Suprapubic skin (tissue), 4 donors: ENCODE measurements around the gene PTPRN2. TPM values are rescaled to one million over a fixed set of nuclear protein-coding genes. Genes with fewer than 3 reads are reported as not detected.
A peak's percentile ranks its signal among the peaks of the same experiment; 100 is the strongest.
"Not testable (repeated sequence)": the region's sequence is repeated elsewhere in the genome, so short reads cannot be mapped to it uniquely, and the experiment has no call there.

Source experiments
- DNase-seq, 2 donors: peaks; one replicate each; pipeline ENCODE4 v3.0.0-alpha.2; 2019; ENCODE audit warnings: low spot score in 2 of 2
- H3K27ac ChIP-seq: fragments of 200-600 bp; sonication (generic); one replicate; pipeline ENCODE4 v1.5.1; 2019
- H3K27me3 ChIP-seq: fragments of 200-600 bp; sonication (generic); one replicate; pipeline ENCODE4 v1.5.1; 2019
- H3K36me3 ChIP-seq: fragments of 200-600 bp; sonication (generic); one replicate; pipeline ENCODE4 v1.5.1; 2019
- H3K4me1 ChIP-seq: fragments of 200-600 bp; sonication (generic); one replicate; pipeline ENCODE4 v1.5.1; 2019
- H3K4me3 ChIP-seq: fragments of 200-600 bp; sonication (generic); one replicate; pipeline ENCODE4 v1.5.1; 2019; ENCODE audit warnings: mild to moderate bottlenecking
- H3K9me3 ChIP-seq: fragments of 200-600 bp; sonication (generic); one replicate; pipeline ENCODE4 v1.5.1; 2019
- EP300 ChIP-seq: sonication (generic); formaldehyde crosslinking; IDR thresholded peaks from one replicate; pipeline ENCODE4 v1.6.1; 2017; ENCODE audit warnings: antibody characterized with exemption
- POLR2A ChIP-seq, 2 donors: fragments of 450-650 bp; IDR thresholded peaks; one replicate each; pipeline ENCODE4 v1.6.1; 2017; ENCODE audit warnings: antibody characterized with exemption in 2 of 2, mild to moderate bottlenecking in 2 of 2, moderate library complexity in 2 of 2
- POLR2AphosphoS5 ChIP-seq, 3 donors: sonication (generic); formaldehyde crosslinking; IDR thresholded peaks; one replicate each; pipeline ENCODE4 v1.6.1; 2017; ENCODE audit warnings: antibody characterized with exemption in 3 of 3
- WGBS: methylation state at CpG from one replicate; pipeline ENCODE4 v1.1.5; 2018; 5-methylcytosine and 5-hydroxymethylcytosine counted together
- total RNA-seq, 4 donors: library from RNA; depleted of rRNA; stranded (reverse); fragments of >200 nt; gene quantifications; one replicate each; pipeline ENCODE4 v1.1.0, GENCODE V29; 2016
- TF ChIP-seq, protein P1 (sequence below), 2 donors: fragments of 200-600 bp in 1 of 2; fragments of 450-650 bp in 1 of 2; sonication (generic) in 1 of 2; IDR thresholded peaks; one replicate each; pipeline ENCODE4 v1.5.1; 2016 to 2019; ENCODE audit warnings: antibody characterized with exemption in 2 of 2, mild to moderate bottlenecking in 1 of 2, moderate library complexity in 1 of 2

Gene PTPRN2
- total RNA-seq, 4 donors from 2014 or later: 0.23 to 1.8 (median 1.3) TPM

DNA sequence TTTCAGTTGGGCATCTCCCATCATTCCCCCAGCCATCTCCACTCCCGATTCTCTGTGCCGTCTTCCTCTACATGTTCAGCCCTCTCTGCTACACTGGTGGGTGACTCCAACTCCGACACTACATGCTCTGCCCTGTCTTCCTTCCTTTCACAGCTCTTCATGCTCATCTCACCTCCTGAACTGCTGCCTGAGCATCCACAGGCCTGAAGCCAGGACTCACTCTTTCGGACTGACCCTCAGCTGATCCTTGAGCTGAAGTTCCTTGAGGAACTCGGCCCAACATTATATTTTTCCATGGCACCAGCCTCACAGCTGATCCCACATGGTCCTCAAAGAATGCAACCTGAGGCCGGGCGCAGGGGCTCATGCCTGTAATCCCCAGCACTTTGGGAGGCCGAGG lies 538.4 kb downstream of the PTPRN2 start:
- H3K36me3 ChIP-seq: no peaks in the 10 kb centered on the region
- 91% methylated on average over 8 of the region's 8 CpGs for WGBS
- H3K4me3 ChIP-seq: no peak overlapping the region
- DNase-seq: peak in 1 of 2 donors; percentile 49
- H3K9me3 ChIP-seq: no peaks in the 10 kb centered on the region
- TF ChIP-seq EP300 (no peak), POLR2A (IDR thresholded peaks at IDR 0.05) (no peak), POLR2AphosphoS5 (IDR thresholded peaks at IDR 0.05) (no peak)
- TF ChIP-seq, protein P1, sequence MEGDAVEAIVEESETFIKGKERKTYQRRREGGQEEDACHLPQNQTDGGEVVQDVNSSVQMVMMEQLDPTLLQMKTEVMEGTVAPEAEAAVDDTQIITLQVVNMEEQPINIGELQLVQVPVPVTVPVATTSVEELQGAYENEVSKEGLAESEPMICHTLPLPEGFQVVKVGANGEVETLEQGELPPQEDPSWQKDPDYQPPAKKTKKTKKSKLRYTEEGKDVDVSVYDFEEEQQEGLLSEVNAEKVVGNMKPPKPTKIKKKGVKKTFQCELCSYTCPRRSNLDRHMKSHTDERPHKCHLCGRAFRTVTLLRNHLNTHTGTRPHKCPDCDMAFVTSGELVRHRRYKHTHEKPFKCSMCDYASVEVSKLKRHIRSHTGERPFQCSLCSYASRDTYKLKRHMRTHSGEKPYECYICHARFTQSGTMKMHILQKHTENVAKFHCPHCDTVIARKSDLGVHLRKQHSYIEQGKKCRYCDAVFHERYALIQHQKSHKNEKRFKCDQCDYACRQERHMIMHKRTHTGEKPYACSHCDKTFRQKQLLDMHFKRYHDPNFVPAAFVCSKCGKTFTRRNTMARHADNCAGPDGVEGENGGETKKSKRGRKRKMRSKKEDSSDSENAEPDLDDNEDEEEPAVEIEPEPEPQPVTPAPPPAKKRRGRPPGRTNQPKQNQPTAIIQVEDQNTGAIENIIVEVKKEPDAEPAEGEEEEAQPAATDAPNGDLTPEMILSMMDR (IDR thresholded peaks at IDR 0.05): no peak
- H3K27me3 ChIP-seq: no peaks in the 10 kb centered on the region
- H3K27ac ChIP-seq: no peak overlapping the region
- no peaks in the 10 kb centered on the region for H3K4me1 ChIP-seq

DNA sequence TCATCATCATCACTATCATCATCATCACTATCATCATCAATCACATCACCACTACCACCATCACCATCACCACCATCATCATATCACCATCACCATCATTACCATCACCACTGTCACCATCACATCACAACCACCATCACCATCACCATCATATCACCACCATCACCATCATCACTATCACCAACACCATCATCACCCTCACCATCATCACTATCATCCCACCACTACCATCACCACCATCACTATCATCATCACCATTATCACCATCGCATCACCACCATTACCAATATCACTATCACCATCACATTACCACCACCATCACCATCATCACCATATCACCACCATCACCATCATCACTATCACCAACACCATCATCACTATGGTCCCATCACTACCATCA lies 539.1 kb downstream of the PTPRN2 start:
- WGBS: 78% methylated on average over 1 of the region's 1 CpG
- TF ChIP-seq EP300 (no peak), POLR2A (IDR thresholded peaks at IDR 0.05) (no peak), POLR2AphosphoS5 (IDR thresholded peaks at IDR 0.05) (no peak)
- TF ChIP-seq, protein P1 (IDR thresholded peaks at IDR 0.05): no peak
- Histone ChIP-seq H3K36me3 (no peaks in the 10 kb centered on the region), H3K4me1 (no peaks in the 10 kb centered on the region), H3K9me3 (no peaks in the 10 kb centered on the region), H3K27ac (no peak overlapping the region), H3K27me3 (no peaks in the 10 kb centered on the region), H3K4me3 (no peak overlapping the region)
- DNase-seq: no peak

DNA sequence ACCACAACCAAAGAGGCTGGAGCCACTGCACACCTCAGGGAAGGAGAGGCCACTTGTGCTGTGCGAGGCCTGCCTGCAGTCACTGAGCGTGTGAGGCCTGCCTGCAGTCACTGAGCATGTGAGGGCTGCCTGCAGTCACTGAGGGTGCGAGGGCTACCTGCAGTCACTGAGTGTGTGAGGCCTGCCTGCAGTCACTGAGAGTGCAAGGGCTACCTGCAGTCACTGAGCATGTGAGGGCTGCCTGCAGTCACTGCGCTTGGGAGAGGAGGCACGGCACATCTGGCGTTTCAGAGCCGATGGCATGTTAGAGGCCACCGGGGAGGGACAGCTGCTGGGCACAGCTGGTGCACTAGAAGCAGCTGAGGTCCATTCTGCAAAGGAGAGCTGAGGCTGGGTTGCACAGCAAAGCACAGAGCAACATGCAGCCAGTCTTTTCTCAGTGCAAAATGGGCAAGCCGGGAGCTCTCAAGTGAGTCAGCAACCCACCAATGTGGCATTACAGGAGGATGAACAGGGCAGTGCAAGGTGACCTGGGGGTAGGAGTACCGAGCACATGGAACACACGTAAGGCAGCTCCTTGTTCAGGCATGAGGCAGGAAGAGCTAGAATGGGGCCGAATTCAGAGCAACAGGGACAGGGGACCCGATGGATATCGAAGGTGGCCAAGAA lies 540.1 kb downstream of the PTPRN2 start:
- TF ChIP-seq, protein P1 (IDR thresholded peaks at IDR 0.05): no peak
- no peak for TF ChIP-seq EP300
- TF ChIP-seq POLR2A (IDR thresholded peaks at IDR 0.05): no peak
- peak in 1 of 2 donors; percentile 34 for DNase-seq
- Histone ChIP-seq H3K4me1 (no peaks in the 10 kb centered on the region), H3K4me3 (no peak overlapping the region), H3K27ac (no peak overlapping the region), H3K36me3 (no peaks in the 10 kb centered on the region), H3K9me3 (no peaks in the 10 kb centered on the region), H3K27me3 (no peaks in the 10 kb centered on the region)
- WGBS: 83% methylated on average over 7 of the region's 14 CpGs

DNA sequence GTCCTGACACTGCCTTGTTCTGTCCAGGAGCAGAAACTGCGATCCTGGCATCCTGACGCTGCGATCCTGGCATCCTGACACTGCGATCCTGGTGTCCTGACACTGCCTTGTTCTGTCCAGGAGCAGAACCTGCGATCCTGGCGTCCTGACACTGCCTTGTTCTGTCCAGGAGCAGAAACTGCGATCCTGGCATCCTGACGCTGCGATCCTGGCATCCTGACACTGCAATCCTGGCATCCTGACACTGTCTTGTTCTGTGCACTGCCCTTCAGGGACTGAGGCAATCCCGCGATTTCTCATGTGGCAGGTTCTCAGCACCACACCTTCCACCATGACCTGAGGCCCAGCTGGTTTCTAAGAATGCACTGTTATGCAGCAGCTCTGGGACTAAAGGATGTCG lies 541.4 kb downstream of the PTPRN2 start:
- not testable (repeated sequence) for H3K9me3 ChIP-seq, H3K4me3 ChIP-seq, DNase-seq, H3K36me3 ChIP-seq, H3K27ac ChIP-seq, H3K4me1 ChIP-seq, H3K27me3 ChIP-seq
- WGBS: 60% methylated on average over 9 of the region's 12 CpGs

DNA sequence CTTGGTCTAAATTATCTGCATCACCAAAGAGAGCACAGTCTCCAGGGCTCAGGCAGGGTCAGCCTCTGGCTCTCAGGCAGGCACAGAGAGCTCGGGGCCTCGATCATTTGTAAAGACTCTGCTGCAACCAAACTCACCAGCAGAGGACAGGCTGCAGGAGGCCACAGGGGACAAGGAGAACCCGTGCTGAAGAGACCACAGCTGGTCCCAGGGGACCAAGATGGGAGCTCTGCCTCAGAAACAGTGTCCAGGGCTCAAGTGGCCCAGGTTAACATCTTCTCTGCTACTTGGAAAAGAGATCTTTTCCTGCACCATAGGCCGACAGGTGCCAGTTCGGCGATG lies 543.2 kb downstream of the PTPRN2 start:
- Histone ChIP-seq H3K4me1 (no peaks in the 10 kb centered on the region), H3K4me3 (no peak overlapping the region), H3K27ac (no peak overlapping the region), H3K27me3 (no peaks in the 10 kb centered on the region), H3K36me3 (no peaks in the 10 kb centered on the region), H3K9me3 (no peaks in the 10 kb centered on the region)
- DNase-seq: peak; percentile 18 to 60
- TF ChIP-seq EP300 (no peak), POLR2AphosphoS5 (IDR thresholded peaks at IDR 0.05) (no peak), POLR2A (IDR thresholded peaks at IDR 0.05) (no peak)
- TF ChIP-seq, protein P1 (IDR thresholded peaks at IDR 0.05): no peak
- 51% methylated on average over 6 of the region's 6 CpGs for WGBS
